ENCODE data around the gene ZNF837.
A peak's percentile ranks its signal among the peaks of the same experiment; 100 is the strongest.

ZNF837 gene

GRCh38 chr19:58334691-58335249 lies 46.1 kb downstream of the ZNF837 start:
- no peak for DNase-seq
- H3K4me1 Mint-ChIP-seq (ENCODE audit: low read depth) = peaks cover 4% of the 10 kb centered on the region
- H3K36me3 Mint-ChIP-seq (ENCODE audit: low read depth) = peaks cover 58% of the 10 kb centered on the region
- no peak overlapping the region for H3K4me3 Mint-ChIP-seq
- no peaks in the 10 kb centered on the region for H3K9me3 Mint-ChIP-seq
- no peaks in the 10 kb centered on the region for H3K27me3 Mint-ChIP-seq
- H3K27ac Mint-ChIP-seq = no peak overlapping the region

GRCh38 chr19:58332697-58333096 lies 48.1 kb downstream of the ZNF837 start:
- no peak overlapping the region for H3K4me3 Mint-ChIP-seq
- H3K9me3 Mint-ChIP-seq = no peaks in the 10 kb centered on the region
- peaks cover 37% of the 10 kb centered on the region for H3K36me3 Mint-ChIP-seq (ENCODE audit: low read depth)
- no peaks in the 10 kb centered on the region for H3K27me3 Mint-ChIP-seq
- DNase-seq = no peak
- peaks cover 1% of the 10 kb centered on the region for H3K4me1 Mint-ChIP-seq (ENCODE audit: low read depth)
- H3K27ac Mint-ChIP-seq = no peak overlapping the region

- peaks cover 20% of the 10 kb centered on the region for H3K36me3 Mint-ChIP-seq (ENCODE audit: low read depth)
- no peak for DNase-seq
- H3K4me3 Mint-ChIP-seq = no peak overlapping the region
- H3K27me3 Mint-ChIP-seq = no peaks in the 10 kb centered on the region
- no peak overlapping the region for H3K27ac Mint-ChIP-seq
- peaks cover 1% of the 10 kb centered on the region for H3K4me1 Mint-ChIP-seq (ENCODE audit: low read depth)
- H3K9me3 Mint-ChIP-seq = no peaks in the 10 kb centered on the region
Measured at GRCh38 chr19:58330458-58330857, 50.4 kb downstream of the ZNF837 start.

GRCh38 chr19:58328999-58329398 lies 51.8 kb downstream of the ZNF837 start:
- Mint-ChIP-seq H3K4me3 (no peak overlapping the region), H3K27ac (no peak overlapping the region), H3K36me3 (ENCODE audit: low read depth) (peaks cover 6% of the 10 kb centered on the region), H3K4me1 (ENCODE audit: low read depth) (peaks cover 1% of the 10 kb centered on the region), H3K9me3 (no peaks in the 10 kb centered on the region), H3K27me3 (no peaks in the 10 kb centered on the region)
- DNase-seq = no peak

GRCh38 chr19:58326914-58327726 lies 53.7 kb downstream of the ZNF837 start, which contains the start of gene ZSCAN22:
Gene ZSCAN22, plus strand, starts transcription at chr19:58326994. Its CDS starts 7,809 bp downstream, at chr19:58334803.
- Mint-ChIP-seq H3K36me3 (ENCODE audit: low read depth) (peaks cover 4% of the 10 kb centered on the region), H3K27ac (no peak within 1 kb of the TSS), H3K4me1 (ENCODE audit: low read depth) (no peaks in the 10 kb centered on the region), H3K9me3 (no peaks in the 10 kb centered on the region), H3K27me3 (no peaks in the 10 kb centered on the region), H3K4me3 (no peak within 1 kb of the TSS)
- DNase-seq = peak; percentile 92

GRCh38 chr19:58326501-58326913 lies 54.3 kb downstream of the ZNF837 start:
- Mint-ChIP-seq H3K9me3 (no peaks in the 10 kb centered on the region), H3K4me3 (no peak overlapping the region), H3K36me3 (ENCODE audit: low read depth) (peaks cover 7% of the 10 kb centered on the region), H3K27ac (no peak overlapping the region), H3K4me1 (ENCODE audit: low read depth) (no peaks in the 10 kb centered on the region), H3K27me3 (no peaks in the 10 kb centered on the region)
- no peak for DNase-seq

- Mint-ChIP-seq H3K4me3 (no peak overlapping the region), H3K4me1 (ENCODE audit: low read depth) (no peaks in the 10 kb centered on the region), H3K27me3 (no peaks in the 10 kb centered on the region), H3K36me3 (ENCODE audit: low read depth) (peaks cover 7% of the 10 kb centered on the region), H3K9me3 (no peaks in the 10 kb centered on the region), H3K27ac (no peak overlapping the region)
- no peak for DNase-seq
Measured at GRCh38 chr19:58325311-58326022, 55.4 kb downstream of the ZNF837 start.

GRCh38 chr19:58319241-58319640 lies 61.6 kb downstream of the ZNF837 start:
- no peak for DNase-seq
- peaks cover 34% of the 10 kb centered on the region for H3K36me3 Mint-ChIP-seq (ENCODE audit: low read depth)
- no peaks in the 10 kb centered on the region for H3K9me3 Mint-ChIP-seq
- no peaks in the 10 kb centered on the region for H3K4me1 Mint-ChIP-seq (ENCODE audit: low read depth)
- H3K27ac Mint-ChIP-seq = no peak overlapping the region
- no peaks in the 10 kb centered on the region for H3K27me3 Mint-ChIP-seq
- H3K4me3 Mint-ChIP-seq = no peak overlapping the region

- DNase-seq = no peak
- Mint-ChIP-seq H3K4me3 (no peak overlapping the region), H3K9me3 (no peaks in the 10 kb centered on the region), H3K27ac (no peak overlapping the region), H3K36me3 (ENCODE audit: low read depth) (peaks cover 43% of the 10 kb centered on the region), H3K27me3 (no peaks in the 10 kb centered on the region), H3K4me1 (ENCODE audit: low read depth) (no peaks in the 10 kb centered on the region)
Measured at GRCh38 chr19:58318297-58318696, 62.5 kb downstream of the ZNF837 start.
